SK-N-SH (cell line): ENCODE results near the gene LAPTM4A. TPM values are rescaled to one million over a fixed set of nuclear protein-coding genes. Genes with fewer than 3 reads are reported as not detected.
"Not testable (repeated sequence)": the region's sequence is repeated elsewhere in the genome, so short reads cannot be mapped to it uniquely, and the experiment has no call there.

Source experiments
- CTCF ChIA-PET: fragments of 300-600, 350-600 bp; formaldehyde crosslinking; extraction: SDS; loops from one replicate; lab custom pipeline; 2021; lab: Yijun Ruan, JAX
- POLR2A ChIA-PET: fragments of 350-600 bp; sonication (Branson Sonifier 250); formaldehyde crosslinking; extraction: SDS; loops from one replicate; lab custom pipeline; 2020; ENCODE audit warnings: antibody characterized with exemption, inconsistent platforms; lab: Yijun Ruan, JAX
- DNase-seq: peaks from one replicate; pipeline ENCODE4 v3.0.0; 2012
- H2AFZ ChIP-seq: fragments of 200-600 bp; sonication (generic); 2 replicates; pipeline ENCODE4 v1.8.1; 2016; ENCODE audit warnings: antibody characterized with exemption, mild to moderate bottlenecking, low read depth
- H3F3A ChIP-seq: fragments of 200-600 bp; sonication (generic); replicated peaks from 2 replicates; pipeline ENCODE3; 2016; ENCODE audit warnings: antibody characterized with exemption, mild to moderate bottlenecking; ENCODE audit not compliant: insufficient read depth
- H3K27ac ChIP-seq, 2 experiments: fragments of 200-500 bp in 1 of 2; fragments of 200-600 bp in 1 of 2; sonication (Bioruptor generic) in 1 of 2; sonication (generic), shearing (Covaris generic) in 1 of 2; 2 replicates each; pipeline versions ENCODE4 v1.5.1 to v1.6.1; 2014 to 2016; ENCODE audit warnings: low read depth in 2 of 2, inconsistent platforms in 1 of 2, low read length in 1 of 2, mild to moderate bottlenecking in 1 of 2, mixed read lengths in 1 of 2
- H3K27me3 ChIP-seq: fragments of 200-600 bp; sonication (generic), shearing (Covaris generic); 2 replicates; pipeline ENCODE4 v1.6.1; 2016; ENCODE audit warnings: mixed run types; ENCODE audit not compliant: insufficient read depth
- H3K36me3 ChIP-seq, 2 experiments: fragments of 200-500 bp in 1 of 2; fragments of 200-600 bp in 1 of 2; sonication (Bioruptor generic) in 1 of 2; sonication (generic) in 1 of 2; replicated peaks in 1 of 2; 2 replicates each; pipeline versions ENCODE3 to v1.5.1; 2014 to 2016; ENCODE audit warnings: low read length in 1 of 2, mild to moderate bottlenecking in 1 of 2; ENCODE audit not compliant: insufficient read depth in 2 of 2, control insufficient read depth in 1 of 2
- H3K4me1 ChIP-seq, 2 experiments: fragments of 200-500 bp in 1 of 2; fragments of 200-600 bp in 1 of 2; sonication (Bioruptor generic) in 1 of 2; sonication (generic), shearing (Covaris generic) in 1 of 2; 2 replicates each; pipeline versions ENCODE4 v1.5.1 to v1.6.1; 2014 to 2016; ENCODE audit warnings: low read depth in 1 of 2, low read length in 1 of 2, mixed run types in 1 of 2; ENCODE audit not compliant: insufficient read depth in 2 of 2, control insufficient read depth in 1 of 2
- H3K4me2 ChIP-seq: fragments of 200-600 bp; sonication (generic), shearing (Covaris generic); 2 replicates; pipeline ENCODE4 v1.6.1; 2017; ENCODE audit warnings: mixed run types
- H3K4me3 ChIP-seq, 2 experiments: fragments of 200-500 bp in 1 of 2; fragments of 200-600 bp in 1 of 2; sonication (Bioruptor generic) in 1 of 2; sonication (generic), shearing (Covaris generic) in 1 of 2; 2 replicates each; pipeline versions ENCODE4 v1.5.1 to v1.8.1; 2014 to 2016; ENCODE audit warnings: low read depth in 2 of 2, inconsistent platforms in 1 of 2, low read length in 1 of 2, mild to moderate bottlenecking in 1 of 2, mixed read lengths in 1 of 2, moderate library complexity in 1 of 2
- H3K79me2 ChIP-seq: fragments of 200-600 bp; sonication (generic); 2 replicates; pipeline ENCODE4 v1.8.1; 2017; ENCODE audit warnings: mild to moderate bottlenecking; ENCODE audit not compliant: insufficient read depth
- H3K9ac ChIP-seq: fragments of 200-600 bp; sonication (generic); 2 replicates; pipeline ENCODE4 v1.6.1; 2017; ENCODE audit warnings: mixed run types
- H3K9me2 ChIP-seq: fragments of 200-600 bp; sonication (generic); 2 replicates; pipeline ENCODE4 v1.6.1; 2017; ENCODE audit warnings: mixed run types
- H3K9me3 ChIP-seq: fragments of 200-600 bp; sonication (generic); 2 replicates; pipeline ENCODE4 v1.6.1; 2017; ENCODE audit warnings: mixed run types, mild to moderate bottlenecking, moderate library complexity
- H4K20me1 ChIP-seq: fragments of 200-600 bp; sonication (generic); 2 replicates; pipeline ENCODE4 v1.6.1; 2017; ENCODE audit warnings: mild to moderate bottlenecking, mixed run types; ENCODE audit not compliant: insufficient read depth
- CHD2 ChIP-seq: fragments of 150-350 bp; IDR thresholded peaks from 2 replicates; pipeline ENCODE4 v1.6.1; 2018; ENCODE audit warnings: low read length; ENCODE audit not compliant: partially characterized antibody
- MEF2A ChIP-seq: IDR thresholded peaks from 2 replicates; pipeline ENCODE4 v1.4.0; 2012; ENCODE audit warnings: low read depth, borderline replicate concordance
- TCF12 ChIP-seq: IDR thresholded peaks from 2 replicates; pipeline ENCODE4 v1.4.0; 2012
- WGBS: methylation state at CpG from one replicate; pipeline ENCODE4 v1.1.6; 2017; ENCODE audit warnings: low lambda C conversion rate; 5-methylcytosine and 5-hydroxymethylcytosine counted together
- polyA plus RNA-seq, 3 experiments: library from polyadenylated mRNA; depleted of rRNA; stranded (reverse); fragments of >200 nt; gene quantifications; 2 replicates each; pipeline ENCODE4 v1.2.3, GENCODE V29; 2012

LAPTM4A gene
- polyA plus RNA-seq, 1 of the 3 experiments (the other 2 are of a cell fraction), result 306 TPM

DNA sequence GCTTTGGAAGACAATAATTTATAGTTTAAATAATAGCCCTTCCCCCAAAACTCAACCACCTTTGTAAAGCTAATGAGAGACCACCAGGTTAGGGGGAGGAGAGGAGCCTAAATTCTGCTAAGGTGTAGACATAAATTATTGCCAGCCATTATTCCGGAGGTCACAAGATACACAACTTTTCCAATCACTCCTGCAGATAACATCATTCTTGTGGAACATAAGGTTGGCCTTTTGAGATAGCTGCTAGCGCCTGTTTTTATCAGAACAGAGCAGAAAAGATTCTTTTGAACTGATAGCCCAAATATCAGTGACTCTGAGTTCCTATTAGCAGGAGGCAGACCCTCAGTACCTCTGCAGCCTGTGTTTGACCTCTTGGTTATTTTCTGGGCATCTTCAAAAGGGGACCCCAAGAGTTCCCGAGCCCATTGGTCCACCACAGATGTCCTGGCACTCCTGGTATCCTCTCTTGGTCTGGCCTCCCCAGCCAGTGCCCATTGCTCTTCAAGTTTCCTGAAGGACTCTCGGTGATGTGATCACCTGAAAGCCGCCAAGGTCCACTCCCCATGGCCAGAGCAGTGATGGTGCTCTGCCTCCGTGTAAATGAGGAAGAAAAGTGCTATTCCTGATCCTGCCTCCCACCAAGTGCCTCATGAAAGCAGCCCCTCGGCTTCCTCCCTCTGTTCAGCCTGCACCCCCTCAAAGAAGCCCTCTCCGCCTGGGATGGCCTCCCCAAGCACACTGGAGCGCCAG is 38.5 kb upstream of the LAPTM4A start:
- Histone ChIP-seq H3K79me2 (no peaks in the 10 kb centered on the region), H3F3A (peaks cover 11% of the 10 kb centered on the region), H4K20me1 (no peaks in the 10 kb centered on the region), H3K27me3 (no peaks in the 10 kb centered on the region), H3K4me3 (no peak overlapping the region), H3K4me1 (peaks cover 13 to 17% of the 10 kb centered on the region in 2 experiments; a peak in 2 of 4 replicates), H3K4me2 (no peak overlapping the region), H2AFZ (no peak overlapping the region), H3K9me3 (no peaks in the 10 kb centered on the region), H3K27ac (no peak overlapping the region), H3K9ac (no peak overlapping the region), H3K9me2 (no peaks in the 10 kb centered on the region), H3K36me3 (no peaks in the 10 kb centered on the region)
- WGBS, result 98% methylated on average over 9 of the region's 9 CpGs
- no peak for DNase-seq
- no peak for TF ChIP-seq TCF12
- ChIA-PET CTCF (interaction anchor here (0.9 to 9.0 kb wide), 10 partner anchors 10 to 135 kb away, joined by 3 to 233 read pairs (median 4); partner anchors contain the start of genes MATN3 and SDC1), POLR2A (no interaction called here)

- H2AFZ ChIP-seq, H4K20me1 ChIP-seq, H3K27me3 ChIP-seq, H3K79me2 ChIP-seq, H3K9ac ChIP-seq, H3K4me1 ChIP-seq, H3K27ac ChIP-seq, POLR2A ChIA-PET, H3F3A ChIP-seq, H3K9me2 ChIP-seq, H3K4me3 ChIP-seq, H3K36me3 ChIP-seq, H3K9me3 ChIP-seq, DNase-seq, H3K4me2 ChIP-seq: not testable (repeated sequence)
- CTCF ChIA-PET, result interaction anchor here (1.4 kb wide), 1 partner anchor 71 kb away, joined by 7 read pairs; no protein-coding TSS in a partner anchor
- 70% methylated on average over 4 of the region's 4 CpGs for WGBS
Observed at GRCh38 chr2:20085909-20086308, 34.5 kb upstream of the LAPTM4A start.

GRCh38 chr2:20082812-20083211 is 31.4 kb upstream of the LAPTM4A start:
- H3K27me3 ChIP-seq, H3K36me3 ChIP-seq, H3K9me3 ChIP-seq, H3K27ac ChIP-seq, H3K4me3 ChIP-seq, H3F3A ChIP-seq, H3K4me2 ChIP-seq, H3K4me1 ChIP-seq, H4K20me1 ChIP-seq, H2AFZ ChIP-seq, POLR2A ChIA-PET, H3K79me2 ChIP-seq, H3K9ac ChIP-seq, H3K9me2 ChIP-seq, DNase-seq: not testable (repeated sequence)
- 93% methylated on average over 8 of the region's 8 CpGs for WGBS
- CTCF ChIA-PET, result interaction anchor here (1.3 kb wide), 1 partner anchor 10 kb away, joined by 5 read pairs; no protein-coding TSS in a partner anchor

DNA sequence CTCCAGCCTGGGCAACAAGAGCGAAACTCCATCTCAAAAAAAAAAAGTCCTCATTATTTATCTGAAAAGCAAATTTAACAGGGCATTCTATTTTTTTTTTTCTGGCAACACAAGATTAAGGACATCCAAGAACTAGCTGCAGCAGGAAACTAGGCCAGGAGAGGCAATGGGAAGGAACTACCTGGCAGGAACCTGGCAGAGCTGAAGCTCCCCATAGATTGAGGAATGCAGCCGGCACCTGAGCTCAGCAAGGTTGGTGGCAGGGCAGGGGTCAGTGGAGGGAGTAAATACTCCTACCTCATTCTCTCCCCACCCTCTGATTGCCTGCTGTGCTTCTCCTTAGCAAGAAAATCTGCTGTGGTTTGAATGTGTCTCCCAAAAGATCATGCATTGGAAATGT is 30.4 kb upstream of the LAPTM4A start:
- POLR2A ChIA-PET, result no interaction called here
- no peak overlapping the region for H2AFZ ChIP-seq

More for the DNA sequence above, 30.4 kb upstream of the LAPTM4A start:
- no peaks in the 10 kb centered on the region for H3K9me3 ChIP-seq
- H3K9me2 ChIP-seq, result no peaks in the 10 kb centered on the region
- H3K4me1 ChIP-seq, result no peaks in the 10 kb centered on the region; a peak in 1 of 4 replicates
- H3K4me3 ChIP-seq, result no peak overlapping the region
- no peaks in the 10 kb centered on the region for H3K36me3 ChIP-seq
- no peak overlapping the region for H3K27ac ChIP-seq
- TF ChIP-seq MEF2A, result no peak
- no peak for TF ChIP-seq CHD2
- TF ChIP-seq, all 33 proteins: peak for 0
- H4K20me1 ChIP-seq, result no peaks in the 10 kb centered on the region
- H3K27me3 ChIP-seq, result no peaks in the 10 kb centered on the region
- no peaks in the 10 kb centered on the region for H3F3A ChIP-seq
- CTCF ChIA-PET, result interaction anchor here (1.3 to 2.1 kb wide), 2 partner anchors 9 to 67 kb away, joined by 5 to 9 read pairs; no protein-coding TSS in a partner anchor
- H3K4me2 ChIP-seq, result no peak overlapping the region
- 91% methylated on average over 2 of the region's 2 CpGs for WGBS
- H3K9ac ChIP-seq, result no peak overlapping the region
- no peaks in the 10 kb centered on the region for H3K79me2 ChIP-seq
- no peak for DNase-seq
